NCI-H748 treated with DMSO at 0.1 percent for 48 hours (cell line): ENCODE results near the gene CTBS.
"Not testable (repeated sequence)": the region's sequence is repeated elsewhere in the genome, so short reads cannot be mapped to it uniquely, and the experiment has no call there.

Experiments used
- DNase-seq: peaks from one replicate; lab custom pipeline; 2025; lab: John Stamatoyannopoulos, UW

CTBS gene

DNA sequence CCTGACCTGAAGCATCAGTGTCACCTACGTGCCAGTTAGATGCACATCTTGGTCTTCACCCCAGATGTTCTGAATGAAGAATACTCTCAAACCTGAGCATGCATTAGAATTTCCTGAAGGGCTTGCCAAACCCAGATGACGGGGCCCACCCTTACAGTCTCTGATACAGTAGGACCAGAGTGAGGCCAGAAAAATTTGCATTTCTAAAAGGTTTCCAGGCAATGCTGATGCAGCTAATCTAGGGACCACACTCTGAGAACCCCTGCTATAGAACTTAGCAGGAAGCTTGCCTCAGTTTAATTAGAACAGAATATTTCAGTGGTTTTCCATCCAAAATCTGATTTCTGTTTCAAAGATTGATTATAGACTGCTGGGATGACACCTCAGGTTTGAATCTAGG is 9.9 kb upstream of the CTBS start:
- no peak for DNase-seq

GRCh38 chr1:84583648-84584047 is 9.4 kb upstream of the CTBS start:
- no peak for DNase-seq

DNA sequence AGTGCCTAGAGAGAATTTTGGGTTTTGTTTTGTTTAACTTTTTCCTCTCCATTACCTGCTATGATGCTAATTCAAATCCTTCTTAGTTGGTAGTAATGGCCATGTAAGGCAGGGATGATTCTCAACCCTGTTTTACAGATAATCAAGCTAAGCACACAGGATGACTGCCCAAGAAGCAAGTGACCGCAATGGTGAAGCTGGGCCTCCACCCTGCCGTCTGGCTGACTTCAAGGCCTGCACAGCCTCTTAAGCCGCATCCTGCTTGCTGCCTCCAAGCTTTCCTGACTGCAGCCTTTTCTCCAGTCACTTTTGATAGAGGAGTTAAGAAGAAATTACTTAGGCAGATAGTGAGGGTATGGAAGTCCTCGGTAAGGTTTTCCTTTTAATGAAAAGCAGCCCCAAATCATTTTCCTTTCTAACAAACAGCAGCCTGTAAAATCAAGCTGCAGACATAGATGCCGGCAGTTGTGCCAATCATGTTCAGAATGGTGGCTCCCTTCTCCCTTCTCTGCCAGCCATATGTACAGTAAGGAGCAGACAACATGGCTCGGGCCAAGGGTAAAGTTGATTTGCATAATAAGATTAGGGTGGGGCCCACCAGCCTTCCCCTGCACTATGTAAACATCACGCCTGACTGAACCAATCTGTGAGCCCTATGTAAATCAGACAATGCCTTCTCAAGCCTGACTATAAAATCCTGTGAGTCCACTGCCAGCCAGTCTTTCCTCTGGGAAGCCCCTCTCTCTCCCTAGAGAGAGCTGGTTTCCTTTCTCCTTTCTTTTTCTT is 8.8 kb upstream of the CTBS start:
- peak; percentile 28 for DNase-seq

GRCh38 chr1:84581648-84582047 is 7.4 kb upstream of the CTBS start:
- no peak for DNase-seq

DNA sequence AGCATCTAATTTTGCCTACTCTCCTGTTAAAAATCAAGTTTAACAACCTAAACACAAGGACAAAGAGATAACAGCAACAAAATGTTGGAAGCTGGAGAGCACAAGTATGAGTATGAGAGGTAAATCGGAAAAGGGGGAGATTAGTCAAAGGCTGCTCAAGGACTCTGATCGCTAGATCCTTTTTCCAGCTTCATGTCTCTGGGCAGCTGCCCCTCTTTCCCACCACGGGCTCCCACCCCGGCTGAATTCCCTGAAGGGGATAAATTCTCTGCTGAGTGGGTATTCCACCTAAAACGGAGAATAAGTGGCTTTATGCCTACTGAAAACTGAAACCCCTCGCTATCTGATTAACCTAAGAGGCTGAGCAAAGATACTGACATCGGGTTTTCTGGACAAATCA is 696 bp upstream of the CTBS start:
- no peak for DNase-seq

- no peak for DNase-seq
These were observed 716 bp downstream of the CTBS start for GRCh38 chr1:84573481-84573966.

- DNase-seq = no peak
These were observed 3.1 kb downstream of the CTBS start for GRCh38 chr1:84571150-84571535.

DNA sequence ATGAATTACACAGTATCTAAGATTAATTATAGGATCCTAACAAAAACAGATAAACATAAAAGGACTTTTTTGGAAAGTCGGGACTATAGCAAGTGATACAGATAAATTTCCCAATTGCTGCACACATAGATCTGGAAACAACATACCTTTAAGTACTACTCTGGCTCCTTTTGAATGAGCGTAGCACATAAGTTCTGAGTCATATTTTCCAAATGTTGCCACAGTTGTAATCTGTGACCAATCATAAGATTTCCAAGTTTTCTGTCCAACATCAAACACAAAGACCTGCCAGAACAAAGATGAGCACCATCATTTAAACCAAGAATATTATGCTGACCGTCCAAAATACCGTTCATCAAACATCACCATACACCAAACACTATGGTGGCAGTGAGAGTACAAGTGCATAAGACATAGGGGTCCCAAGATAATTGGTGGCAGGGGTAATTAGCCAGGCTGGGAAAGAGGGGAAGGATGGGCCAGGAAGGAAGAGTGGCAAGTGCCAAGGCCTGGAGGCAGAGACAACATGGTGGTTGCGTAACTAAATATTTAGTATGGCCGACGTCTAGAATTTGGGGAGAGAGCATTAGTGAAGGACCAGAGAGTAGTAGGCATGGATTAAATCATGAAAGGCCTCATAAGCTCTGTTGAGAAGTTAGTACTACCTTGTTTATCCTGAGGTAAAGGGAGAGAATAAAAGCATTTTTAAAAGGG is 3.6 kb downstream of the CTBS start:
- DNase-seq = no peak

GRCh38 chr1:84569216-84569615 is 5.0 kb downstream of the CTBS start:
- DNase-seq = no peak

GRCh38 chr1:84550826-84551225 is 23.4 kb downstream of the CTBS start:
- DNase-seq = no peak

DNA sequence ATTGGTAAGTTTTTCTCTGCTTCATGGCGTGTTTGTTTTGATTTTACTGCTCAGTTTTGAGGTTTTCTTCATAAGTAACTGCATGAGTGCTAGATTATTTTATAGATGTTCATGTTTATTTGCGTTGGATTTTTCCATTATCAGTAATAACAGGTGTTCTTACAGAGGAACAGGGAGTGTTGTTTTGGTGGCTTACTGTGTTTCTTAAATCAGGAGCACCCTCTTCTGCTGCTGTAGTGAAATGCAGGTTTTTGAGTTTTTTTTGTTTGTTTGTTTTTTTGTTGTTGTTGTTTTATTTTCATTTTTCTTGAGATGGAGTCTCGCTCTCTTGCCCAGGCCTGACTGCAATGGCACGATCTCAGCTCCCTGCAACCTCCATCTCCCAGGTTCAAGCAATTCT is 32.6 kb downstream of the CTBS start:
- no peak for DNase-seq

DNA sequence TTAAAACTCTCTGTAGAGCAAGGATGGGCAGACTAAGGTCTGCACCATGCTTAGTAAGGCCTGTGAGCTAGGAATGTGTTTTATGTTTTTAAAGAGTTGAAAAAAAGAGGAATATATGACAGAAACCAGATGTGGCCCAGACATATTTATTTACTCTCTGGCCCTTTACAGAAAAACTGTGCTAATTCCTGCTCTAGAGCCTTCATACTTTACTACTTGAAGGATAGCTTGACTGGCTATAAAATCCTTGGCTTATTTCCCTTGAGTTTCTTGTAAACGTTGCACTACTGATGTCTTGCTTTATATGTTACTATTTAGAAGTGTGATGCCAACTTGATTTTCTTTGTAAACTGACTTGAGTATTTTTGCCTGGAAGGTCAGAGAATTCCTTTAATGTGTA is 33.5 kb downstream of the CTBS start:
- no peak for DNase-seq

DNA sequence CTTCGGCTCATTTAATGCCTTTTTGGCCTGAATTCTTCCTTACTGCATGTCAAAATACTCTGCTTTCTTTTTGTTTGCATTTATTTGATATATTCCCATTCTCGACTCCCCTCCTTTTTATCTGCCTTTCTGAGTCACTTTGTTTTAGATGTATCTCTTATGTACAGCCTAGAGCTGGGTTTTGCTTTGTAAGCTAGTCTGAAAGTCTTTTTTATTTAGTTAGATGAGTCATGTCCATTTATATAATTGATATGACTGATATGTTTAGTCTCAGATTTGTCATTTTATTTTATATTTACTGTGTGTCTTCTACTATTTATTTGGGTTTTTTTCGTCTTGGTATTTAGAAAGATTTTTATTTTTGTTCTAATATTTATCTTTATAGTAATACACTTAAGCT is 34.3 kb downstream of the CTBS start:
- no peak for DNase-seq

GRCh38 chr1:84538599-84538998 is 35.6 kb downstream of the CTBS start:
- DNase-seq = no peak

DNA sequence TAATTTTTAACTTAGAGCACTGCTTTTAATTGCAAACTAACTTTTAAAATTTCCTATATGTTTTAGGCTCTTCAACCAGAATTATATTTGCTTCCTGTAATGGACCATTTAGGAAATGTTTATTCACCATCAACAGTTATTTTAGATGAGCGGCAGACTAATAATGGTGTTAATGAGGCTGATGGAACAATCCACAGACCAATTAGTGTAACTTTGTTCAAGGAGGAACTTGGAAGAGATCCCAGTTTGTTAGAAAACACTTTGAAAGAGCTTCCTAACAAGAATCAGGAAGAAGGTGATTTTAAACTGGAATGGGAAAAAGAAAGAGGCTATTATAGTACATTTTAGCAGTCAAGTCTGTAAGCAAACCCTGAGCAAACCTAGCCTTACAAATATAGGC is 48.5 kb downstream of the CTBS start:
- DNase-seq = peak; percentile 63

GRCh38 chr1:84524590-84524989 is 49.6 kb downstream of the CTBS start:
- no peak for DNase-seq

- peak; percentile 7 for DNase-seq
These were observed 63.6 kb downstream of the CTBS start for GRCh38 chr1:84510668-84511067.

DNA sequence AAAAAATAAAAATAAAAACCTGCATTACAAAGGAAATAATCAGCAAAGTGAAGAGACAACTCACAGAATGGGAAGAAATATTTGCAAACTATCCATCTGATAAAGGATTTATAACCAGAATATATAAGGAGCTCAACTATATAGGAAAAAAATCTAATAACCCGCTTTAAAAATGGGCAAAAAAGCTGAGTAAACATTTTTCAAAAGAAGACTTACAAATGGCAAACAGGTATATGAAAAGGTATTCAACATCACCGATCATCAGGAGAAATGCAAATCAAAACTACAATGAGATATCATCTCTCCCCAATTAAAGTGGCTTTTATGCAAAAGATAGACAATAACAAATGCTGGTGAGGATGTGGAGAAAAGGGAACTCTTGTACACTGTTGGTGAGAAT is 64.1 kb downstream of the CTBS start:
- no peak for DNase-seq

DNA sequence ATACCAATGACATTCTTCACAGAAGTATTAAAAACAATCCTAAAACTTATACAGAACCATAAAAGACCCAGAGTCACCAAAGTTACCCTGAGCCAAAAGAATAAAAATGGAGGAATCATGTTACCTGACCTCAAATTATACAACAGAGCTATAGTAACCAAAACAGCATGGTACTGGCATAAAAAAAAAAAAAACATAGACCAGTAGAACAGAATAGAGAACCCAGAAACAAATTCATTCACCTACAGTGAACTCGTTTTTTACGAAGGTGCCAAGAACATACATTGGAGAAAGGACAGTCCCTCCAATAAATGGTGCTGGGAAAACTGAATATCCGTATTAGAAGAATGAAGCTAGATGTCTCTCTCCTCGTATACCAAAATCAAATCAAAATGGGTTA is 65.2 kb downstream of the CTBS start:
- DNase-seq = no peak

DNA sequence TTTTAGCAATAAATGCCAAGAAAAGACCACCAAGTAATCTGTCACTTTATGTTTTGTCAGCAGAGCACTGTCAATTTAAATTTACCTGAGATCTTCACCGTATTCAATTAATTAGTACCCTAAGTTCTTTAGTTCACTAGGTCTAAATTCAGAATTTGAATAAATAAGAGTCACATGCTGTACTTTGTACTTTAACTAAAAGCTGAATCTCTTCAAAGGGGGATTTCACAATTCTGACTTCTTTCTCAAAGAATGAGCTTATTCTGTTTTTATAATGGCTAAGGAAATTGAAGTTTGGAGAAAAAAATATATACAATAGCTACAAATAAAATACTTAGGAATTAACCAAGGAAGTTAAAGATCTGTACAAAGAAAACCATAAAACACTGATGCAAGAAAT is 65.7 kb downstream of the CTBS start:
- no peak for DNase-seq

GRCh38 chr1:84507887-84508286 is 66.4 kb downstream of the CTBS start:
- not testable (repeated sequence) for DNase-seq

DNA sequence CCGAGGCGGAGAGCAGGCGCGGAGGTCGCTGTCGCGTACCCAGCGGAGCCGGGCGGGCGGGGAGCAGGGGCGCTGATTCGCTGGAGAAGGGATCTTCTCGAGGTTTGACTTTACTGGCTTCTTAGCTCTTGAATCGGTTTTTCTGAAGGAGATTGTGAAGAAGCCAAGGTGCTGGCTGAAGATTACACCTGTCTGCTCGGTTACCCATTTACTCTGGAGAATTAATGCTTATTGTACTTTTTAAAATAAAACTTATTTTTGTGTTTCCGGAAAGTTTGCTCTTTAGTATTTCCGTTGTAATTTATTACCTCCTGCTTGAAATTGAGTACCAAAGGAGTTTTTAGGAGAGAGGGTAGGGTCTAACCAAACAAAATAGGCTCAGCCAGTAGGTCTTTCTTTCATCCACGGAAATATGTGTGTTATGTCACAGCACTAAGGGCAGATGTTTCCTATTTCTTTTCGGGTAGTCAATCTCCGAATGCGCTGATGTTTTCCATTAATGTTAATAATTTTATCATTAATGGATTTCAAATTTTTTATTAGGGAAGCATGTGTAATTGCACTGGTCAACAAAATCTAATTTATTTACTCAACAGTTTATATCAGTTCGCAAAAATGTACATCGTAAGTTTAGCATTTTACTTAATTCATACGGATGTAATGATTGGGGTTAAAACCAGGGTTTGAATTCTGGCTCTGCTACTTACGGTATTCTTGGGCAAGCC is 67.3 kb downstream of the CTBS start:
- DNase-seq = no peak
